Keratinocyte (primary cell): ENCODE data around the gene FBXO7. TPM values are rescaled to one million over a fixed set of nuclear protein-coding genes. Genes with fewer than 3 reads are reported as not detected.

Experiments
- DNase-seq: peaks from one replicate; pipeline ENCODE4 v3.0.0-alpha.2; 2011; ENCODE audit warnings: low read depth, missing footprints, low spot score
- FAIRE-seq: peaks from 2 replicates; lab custom pipeline; 2011; peaks lifted over from hg19 to GRCh38; lab: Jason Lieb, UNC
- H2AFZ ChIP-seq: 2 replicates; pipeline ENCODE4 v1.6.0; 2012; ENCODE audit warnings: low read length, control low read depth, inconsistent platforms; ENCODE audit not compliant: control insufficient read depth
- H3K27ac ChIP-seq: 2 replicates; pipeline ENCODE4 v1.5.1; 2011; ENCODE audit warnings: low read length; ENCODE audit not compliant: control insufficient read depth, insufficient read depth
- H3K27me3 ChIP-seq: 3 replicates; pipeline ENCODE4 v1.6.0; 2011; ENCODE audit warnings: low read length; ENCODE audit not compliant: control insufficient read depth, insufficient read depth; ENCODE audit errors: extremely low read depth
- H3K36me3 ChIP-seq, 2 experiments: 2 replicates in 1 of 2; 3 replicates in 1 of 2; pipeline ENCODE4 v1.5.1; 2011; ENCODE audit warnings: low read length in 2 of 2, mild to moderate bottlenecking in 1 of 2; ENCODE audit not compliant: control insufficient read depth in 2 of 2, insufficient read depth in 2 of 2; ENCODE audit errors: extremely low read depth in 1 of 2
- H3K4me1 ChIP-seq: 3 replicates; pipeline ENCODE4 v1.5.1; 2011; ENCODE audit warnings: low read length; ENCODE audit not compliant: control insufficient read depth, insufficient read depth; ENCODE audit errors: extremely low read depth
- H3K4me2 ChIP-seq: 3 replicates; pipeline ENCODE4 v1.6.0; 2011; ENCODE audit warnings: low read depth, low read length; ENCODE audit not compliant: control insufficient read depth, insufficient read depth; ENCODE audit errors: extremely low read depth
- H3K4me3 ChIP-seq, 3 experiments: fragments of 200-600 bp in 1 of 3; sonication (generic) in 1 of 3; 2 replicates in 2 of 3; 3 replicates in 1 of 3; pipeline ENCODE4 v1.5.1; 2011 to 2016; ENCODE audit warnings: low read length in 3 of 3, mild to moderate bottlenecking in 3 of 3, control low read depth in 2 of 3, inconsistent platforms in 1 of 3, low read depth in 1 of 3, mixed read lengths in 1 of 3, mixed run types in 1 of 3, moderate library complexity in 1 of 3; ENCODE audit not compliant: control insufficient read depth in 2 of 3, insufficient read depth in 2 of 3; ENCODE audit errors: extremely low read depth in 1 of 3
- H3K79me2 ChIP-seq: 2 replicates; pipeline ENCODE4 v1.6.0; 2012; ENCODE audit warnings: low read length; ENCODE audit not compliant: control insufficient read depth, insufficient read depth
- H3K9ac ChIP-seq: 3 replicates; pipeline ENCODE4 v1.6.0; 2011; ENCODE audit warnings: low read length; ENCODE audit not compliant: control insufficient read depth, insufficient read depth; ENCODE audit errors: extremely low read depth
- H3K9me1 ChIP-seq: 3 replicates; pipeline ENCODE4 v1.6.0; 2011; ENCODE audit warnings: low read length; ENCODE audit not compliant: control insufficient read depth, insufficient read depth; ENCODE audit errors: extremely low read depth
- H3K9me3 ChIP-seq: 2 replicates; pipeline ENCODE4 v1.5.1; 2012; ENCODE audit warnings: low read depth, low read length; ENCODE audit not compliant: control insufficient read depth
- H4K20me1 ChIP-seq: 3 replicates; pipeline ENCODE4 v1.6.0; 2011; ENCODE audit warnings: low read length; ENCODE audit not compliant: control insufficient read depth, insufficient read depth; ENCODE audit errors: extremely low read depth
- EZH2 ChIP-seq: IDR thresholded peaks from one replicate; pipeline ENCODE4 v1.6.1; 2012; ENCODE audit warnings: inconsistent platforms, mild to moderate bottlenecking, low read length, moderate library complexity
- dilution Hi-C: fragments of 300-500 bp; cut with MboI; formaldehyde crosslinking; loops from one replicate; pipeline ENCODE4 v1.7.0; 2020; ENCODE audit warnings: low sequenced_read_pairs; ENCODE audit not compliant: extremely low pct_ligation_motif_present
- polyA plus RNA-seq, 5 experiments: library from polyadenylated mRNA; depleted of rRNA in 3 of 5; stranded (reverse) in 3 of 5; stranded (forward) in 1 of 5; unstranded in 1 of 5; fragments of >200 nt; gene quantifications; 1 replicate in 1 of 5; 2 replicates in 3 of 5; 3 replicates in 1 of 5; pipeline versions ENCODE4 v1.2.1 to v1.2.3, GENCODE V29; 2011 to 2012; ENCODE audit warnings: missing spikeins in 2 of 5, low read depth in 1 of 5, low replicate concordance in 1 of 5
- TF ChIP-seq, protein P1 (sequence below), 3 experiments: IDR thresholded peaks in 1 of 3; conservative IDR thresholded peaks in 1 of 3; optimal IDR thresholded peaks in 1 of 3; 2 replicates in 2 of 3; 3 replicates in 1 of 3; pipeline versions ENCODE3 to v1.5.1; 2011; ENCODE audit warnings: low read length in 3 of 3, mild to moderate bottlenecking in 3 of 3, moderate library complexity in 2 of 3, control low read depth in 1 of 3, inconsistent platforms in 1 of 3; ENCODE audit not compliant: insufficient read depth in 2 of 3; ENCODE audit errors: extremely low read depth in 1 of 3

FBXO7 gene
- polyA plus RNA-seq, 1 donor (not counting 4 experiments of a cell fraction or from before 2014, with no cell fraction given), result 106 TPM

GRCh38 chr22:32515084-32515483, 40.5 kb downstream of the FBXO7 start:
- Histone ChIP-seq H3K9ac (no peak overlapping the region), H3K4me3 (no peak overlapping the region), H2AFZ (no peak overlapping the region), H3K27me3 (no peaks in the 10 kb centered on the region), H3K9me3 (no peaks in the 10 kb centered on the region), H3K79me2 (no peaks in the 10 kb centered on the region), H3K36me3 (no peaks in the 10 kb centered on the region), H3K4me1 (no peaks in the 10 kb centered on the region), H3K4me2 (no peak overlapping the region), H4K20me1 (no peaks in the 10 kb centered on the region), H3K27ac (no peak overlapping the region), H3K9me1 (no peaks in the 10 kb centered on the region)
- dilution Hi-C loops, result loop anchor here (25.0 kb wide), 1 partner anchor 272 kb away; no protein-coding TSS in a partner anchor
- FAIRE-seq (no peak), DNase-seq (no peak)
- TF ChIP-seq, protein P1, sequence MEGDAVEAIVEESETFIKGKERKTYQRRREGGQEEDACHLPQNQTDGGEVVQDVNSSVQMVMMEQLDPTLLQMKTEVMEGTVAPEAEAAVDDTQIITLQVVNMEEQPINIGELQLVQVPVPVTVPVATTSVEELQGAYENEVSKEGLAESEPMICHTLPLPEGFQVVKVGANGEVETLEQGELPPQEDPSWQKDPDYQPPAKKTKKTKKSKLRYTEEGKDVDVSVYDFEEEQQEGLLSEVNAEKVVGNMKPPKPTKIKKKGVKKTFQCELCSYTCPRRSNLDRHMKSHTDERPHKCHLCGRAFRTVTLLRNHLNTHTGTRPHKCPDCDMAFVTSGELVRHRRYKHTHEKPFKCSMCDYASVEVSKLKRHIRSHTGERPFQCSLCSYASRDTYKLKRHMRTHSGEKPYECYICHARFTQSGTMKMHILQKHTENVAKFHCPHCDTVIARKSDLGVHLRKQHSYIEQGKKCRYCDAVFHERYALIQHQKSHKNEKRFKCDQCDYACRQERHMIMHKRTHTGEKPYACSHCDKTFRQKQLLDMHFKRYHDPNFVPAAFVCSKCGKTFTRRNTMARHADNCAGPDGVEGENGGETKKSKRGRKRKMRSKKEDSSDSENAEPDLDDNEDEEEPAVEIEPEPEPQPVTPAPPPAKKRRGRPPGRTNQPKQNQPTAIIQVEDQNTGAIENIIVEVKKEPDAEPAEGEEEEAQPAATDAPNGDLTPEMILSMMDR (optimal IDR thresholded peaks at IDR 0.05 in 1 of 3, IDR thresholded peaks at IDR 0.05 in 1 of 3, conservative IDR thresholded peaks at IDR 0.05 in 1 of 3; ENCODE audit: extremely low read depth in 1 of 3, insufficient read depth in 2 of 3, low read length in 3 of 3), result no peak
- no peak for TF ChIP-seq EZH2

DNA sequence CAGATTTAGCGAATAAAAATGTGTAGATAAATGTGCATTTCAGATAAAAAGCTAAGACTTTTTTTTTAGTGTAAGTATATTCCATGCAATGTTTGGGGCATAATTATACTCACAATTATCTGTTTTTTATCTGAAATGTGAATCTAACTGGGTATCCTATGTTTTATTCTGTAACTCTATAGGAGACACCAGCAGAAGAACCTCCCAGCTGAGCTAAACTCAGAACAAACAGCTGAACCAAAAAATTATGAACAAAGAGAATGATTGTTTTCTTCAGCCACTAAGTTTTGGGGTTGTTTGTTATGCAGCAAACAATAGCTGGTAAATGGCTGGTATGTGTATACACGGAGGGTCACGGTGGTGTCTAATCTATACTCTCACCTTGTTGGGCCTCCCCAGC, 42.9 kb downstream of the FBXO7 start:
- Histone ChIP-seq H3K4me1 (no peaks in the 10 kb centered on the region), H3K4me2 (no peak overlapping the region), H3K27me3 (no peaks in the 10 kb centered on the region), H3K9ac (no peak overlapping the region), H4K20me1 (no peaks in the 10 kb centered on the region), H3K9me1 (no peaks in the 10 kb centered on the region), H3K9me3 (no peaks in the 10 kb centered on the region), H3K27ac (no peak overlapping the region), H3K79me2 (no peaks in the 10 kb centered on the region), H3K4me3 (no peak overlapping the region), H3K36me3 (no peaks in the 10 kb centered on the region), H2AFZ (no peak overlapping the region)
- dilution Hi-C loops, result loop anchor here (25.0 kb wide), 1 partner anchor 270 kb away; no protein-coding TSS in a partner anchor
- DNase-seq, result no peak
- FAIRE-seq, result no peak
- TF ChIP-seq, protein P1 (optimal IDR thresholded peaks at IDR 0.05 in 1 of 3, IDR thresholded peaks at IDR 0.05 in 1 of 3, conservative IDR thresholded peaks at IDR 0.05 in 1 of 3; ENCODE audit: extremely low read depth in 1 of 3, insufficient read depth in 2 of 3, low read length in 3 of 3), result no peak
- no peak for TF ChIP-seq EZH2
